ENCODE measurements around the gene KCTD20. TPM values are rescaled to one million over a fixed set of nuclear protein-coding genes. Genes with fewer than 3 reads are reported as not detected.

KCTD20 gene
- total and polyA plus RNA-seq, 2 of the 13 experiments (the other 11 are each of a cell fraction or from before 2014, with no cell fraction given), result 52.7 to 67.1 TPM

GRCh38 chr6:36423101-36423824 lies 19.5 kb upstream of the KCTD20 start (continued):
- no peak; the same call in 1 of the 2 replicates for TF ChIP-seq PRDM4 (CRISPR knock-in tag; IDR thresholded peaks at IDR 0.05; ENCODE audit: borderline replicate concordance)
- peak; percentile 63 for TF ChIP-seq AGO1 (IDR thresholded peaks at IDR 0.05; ENCODE audit: low read depth, low read length, poor library complexity, severe bottlenecking)
- TF ChIP-seq CTCF (CRISPR knock-in tag; IDR thresholded peaks at IDR 0.05), result peak; percentile 98
- peak; percentile 98 for TF ChIP-seq ZNF501 (CRISPR knock-in tag; IDR thresholded peaks at IDR 0.05)
- TF ChIP-seq RFXAP (CRISPR knock-in tag; IDR thresholded peaks at IDR 0.05; ENCODE audit: borderline replicate concordance), result no peak
- peak; percentile 94 for TF ChIP-seq E2F5 (CRISPR knock-in tag; conservative IDR thresholded peaks at IDR 0.05)
- no peak for TF ChIP-seq ZSCAN30 (CRISPR knock-in tag; IDR thresholded peaks at IDR 0.05)
- TF ChIP-seq JUN (CRISPR knock-in tag; IDR thresholded peaks at IDR 0.05), result no peak
- TF ChIP-seq TBL1XR1 (IDR thresholded peaks at IDR 0.05; ENCODE audit: borderline replicate concordance, low read length, partially characterized antibody), result no peak
- no peak for TF ChIP-seq ZNF616 (CRISPR knock-in tag; IDR thresholded peaks at IDR 0.05; ENCODE audit: low read depth)
- TF ChIP-seq XBP1 (CRISPR knock-in tag; IDR thresholded peaks at IDR 0.05), result no peak
- TF ChIP-seq MIER2 (CRISPR knock-in tag; IDR thresholded peaks at IDR 0.05), result no peak; the same call in 1 of the 2 replicates
- peak; percentile 57; the same call in 1 of the 2 replicates for TF ChIP-seq ZNF567 (CRISPR knock-in tag; IDR thresholded peaks at IDR 0.05; ENCODE audit: borderline replicate concordance)
- no peak for TF ChIP-seq PLRG1 (conservative IDR thresholded peaks at IDR 0.05)
- TF ChIP-seq ZBTB8A (CRISPR knock-in tag; IDR thresholded peaks at IDR 0.05; ENCODE audit: borderline replicate concordance, low read depth), result no peak
- no peak for TF ChIP-seq ZFP62 (CRISPR knock-in tag; IDR thresholded peaks at IDR 0.05)
- no peak for TF ChIP-seq FLYWCH1 (CRISPR knock-in tag; IDR thresholded peaks at IDR 0.05)
- TF ChIP-seq SAP130 (CRISPR knock-in tag; IDR thresholded peaks at IDR 0.05; ENCODE audit: low read depth), result peak; percentile 86
- no peak; the same call in 1 of the 2 replicates for TF ChIP-seq GLI4 (CRISPR knock-in tag; IDR thresholded peaks at IDR 0.05; ENCODE audit: borderline replicate concordance)
- TF ChIP-seq ZNF766 (CRISPR knock-in tag; IDR thresholded peaks at IDR 0.05; ENCODE audit: borderline replicate concordance), result no peak
- no peak for TF ChIP-seq ZNF678 (CRISPR knock-in tag; IDR thresholded peaks at IDR 0.05)
- no peak for TF ChIP-seq LRRFIP1 (CRISPR knock-in tag; conservative IDR thresholded peaks at IDR 0.05)
- TF ChIP-seq ZFP36L2 (CRISPR knock-in tag; IDR thresholded peaks at IDR 0.05), result no peak

Measured in HepG2 (cell line).